SHP77 treated with DMSO at 0.1 percent for 48 hours (cell line): ENCODE results near the gene BEAN1.

Source experiments
- DNase-seq: peaks from one replicate; lab custom pipeline; 2025; lab: John Stamatoyannopoulos, UW

BEAN1 gene

DNA sequence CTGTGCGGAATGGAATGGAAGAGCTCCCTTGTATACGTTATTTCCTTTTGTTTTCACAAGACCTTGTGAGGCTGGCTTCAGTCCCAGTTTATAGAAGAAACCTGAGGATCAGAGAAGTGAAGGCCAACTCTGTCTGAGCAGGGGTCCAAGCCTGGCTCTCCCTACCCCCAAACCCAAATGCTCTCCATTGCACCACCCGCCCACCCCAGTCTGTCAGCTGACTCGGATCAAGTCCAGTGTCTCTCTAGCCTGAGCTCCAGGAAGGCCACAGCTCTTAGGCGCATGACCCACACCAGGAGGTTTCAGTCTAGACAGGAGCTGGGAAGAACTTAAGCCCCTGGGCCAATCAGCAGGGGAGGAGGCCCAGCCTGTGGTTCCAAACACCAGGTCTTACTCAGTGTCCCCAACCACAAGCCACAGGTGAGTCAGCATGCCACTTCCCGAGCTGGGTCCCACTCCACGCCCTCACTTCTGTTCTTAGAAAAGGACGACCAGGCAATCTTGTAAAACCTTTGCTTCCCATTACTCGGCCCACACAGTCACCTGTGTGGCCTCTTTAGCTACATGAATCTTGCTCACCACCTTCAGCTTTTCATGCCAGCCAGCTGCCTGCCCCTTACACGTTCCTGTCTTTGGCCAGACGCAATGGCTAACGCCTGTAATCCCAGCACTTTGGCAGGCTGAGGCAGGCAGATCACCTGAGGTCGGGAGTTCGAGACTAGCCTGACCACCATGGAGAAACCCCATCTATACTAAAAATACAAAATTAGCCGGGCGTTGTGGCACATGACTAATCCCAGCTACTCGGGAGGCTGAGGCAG, 95.1 kb downstream of the BEAN1 start:
- DNase-seq = no peak

DNA sequence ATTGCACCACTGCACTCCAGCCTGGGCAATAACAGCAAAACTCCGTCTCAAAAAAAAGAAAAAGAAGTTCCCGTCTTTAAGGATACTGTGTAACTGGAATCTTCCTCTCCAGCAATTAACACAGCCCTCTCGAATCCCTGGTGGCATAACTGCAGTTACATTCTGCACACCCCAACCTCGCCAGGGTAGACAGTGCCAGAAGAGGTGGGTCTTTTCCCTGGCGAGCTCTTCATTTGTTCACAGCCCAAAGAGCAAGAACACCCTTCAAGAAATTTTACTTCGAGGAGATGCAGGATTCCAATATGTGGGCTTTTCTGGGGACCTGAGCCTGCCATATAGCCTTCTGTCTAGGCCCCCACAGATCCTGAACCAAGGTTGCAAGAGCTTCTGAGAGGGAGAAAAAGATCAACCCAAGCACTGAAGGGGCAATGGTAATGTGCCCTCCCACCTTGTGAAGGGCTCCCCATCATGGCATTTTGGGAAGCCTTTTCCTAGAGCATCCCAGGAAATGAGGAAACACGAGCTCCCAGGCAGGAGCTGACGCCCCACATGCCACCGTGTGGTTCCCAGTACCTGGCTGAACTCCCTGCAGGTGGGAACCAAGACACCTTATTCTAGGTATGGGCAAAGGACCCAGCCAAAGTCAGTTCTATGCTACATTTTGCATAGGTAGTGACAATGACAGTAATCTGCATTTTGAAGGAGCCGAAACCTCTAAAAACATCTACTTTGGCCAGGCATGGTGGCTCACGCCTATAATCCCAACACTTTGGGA, 95.9 kb downstream of the BEAN1 start:
- no peak for DNase-seq

DNA sequence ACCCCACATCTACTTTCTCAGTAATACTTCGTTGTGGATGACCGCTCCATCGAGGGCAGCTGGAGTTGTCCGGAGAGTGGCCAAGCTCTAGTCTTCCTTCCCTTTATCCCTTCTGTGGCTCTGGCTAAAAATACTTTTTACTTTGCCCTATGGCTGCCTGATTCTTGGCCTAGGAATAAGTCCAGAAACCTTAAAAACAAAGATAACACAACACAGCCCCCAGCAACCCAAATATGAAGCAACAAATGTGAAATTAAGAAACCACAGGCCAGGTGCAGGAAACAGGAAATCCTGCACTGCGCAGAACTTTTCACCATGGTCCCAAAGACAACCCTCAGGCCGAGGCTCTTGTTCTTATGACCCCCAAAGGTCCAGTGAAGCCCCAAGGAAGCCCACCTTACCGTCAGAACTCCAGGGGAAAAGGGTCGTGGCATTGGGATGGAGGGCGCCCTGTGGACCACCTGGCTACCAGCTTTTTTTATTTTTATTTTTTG, 96.8 kb downstream of the BEAN1 start:
- DNase-seq = no peak

DNA sequence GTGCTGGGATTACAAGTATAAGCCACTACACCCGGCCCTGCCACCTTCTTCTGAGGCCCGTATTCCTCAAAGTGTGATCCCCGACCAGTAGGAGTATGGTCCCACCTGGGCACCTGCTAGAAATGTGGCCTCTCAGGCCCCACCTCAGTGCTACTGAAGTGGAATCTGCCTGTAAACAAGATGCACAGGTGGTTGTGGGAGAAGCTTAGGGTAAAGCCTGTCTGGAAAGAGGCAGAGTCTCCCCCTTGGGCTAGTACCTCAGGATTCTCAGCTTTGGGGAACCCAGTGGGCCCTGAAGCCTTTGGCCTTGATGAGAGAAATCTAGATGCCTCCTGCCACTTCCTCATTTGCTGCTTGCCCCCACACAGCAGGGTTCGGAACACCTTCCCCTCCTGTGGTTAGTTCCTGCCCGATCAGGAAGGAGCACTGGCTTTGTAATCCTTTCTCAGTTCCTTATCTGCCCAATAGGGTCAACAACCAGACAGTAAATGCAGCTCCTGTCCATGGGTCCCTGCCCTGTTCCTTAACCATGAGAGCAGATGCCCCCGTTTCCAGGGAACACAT, 97.6 kb downstream of the BEAN1 start:
- no peak for DNase-seq

DNA sequence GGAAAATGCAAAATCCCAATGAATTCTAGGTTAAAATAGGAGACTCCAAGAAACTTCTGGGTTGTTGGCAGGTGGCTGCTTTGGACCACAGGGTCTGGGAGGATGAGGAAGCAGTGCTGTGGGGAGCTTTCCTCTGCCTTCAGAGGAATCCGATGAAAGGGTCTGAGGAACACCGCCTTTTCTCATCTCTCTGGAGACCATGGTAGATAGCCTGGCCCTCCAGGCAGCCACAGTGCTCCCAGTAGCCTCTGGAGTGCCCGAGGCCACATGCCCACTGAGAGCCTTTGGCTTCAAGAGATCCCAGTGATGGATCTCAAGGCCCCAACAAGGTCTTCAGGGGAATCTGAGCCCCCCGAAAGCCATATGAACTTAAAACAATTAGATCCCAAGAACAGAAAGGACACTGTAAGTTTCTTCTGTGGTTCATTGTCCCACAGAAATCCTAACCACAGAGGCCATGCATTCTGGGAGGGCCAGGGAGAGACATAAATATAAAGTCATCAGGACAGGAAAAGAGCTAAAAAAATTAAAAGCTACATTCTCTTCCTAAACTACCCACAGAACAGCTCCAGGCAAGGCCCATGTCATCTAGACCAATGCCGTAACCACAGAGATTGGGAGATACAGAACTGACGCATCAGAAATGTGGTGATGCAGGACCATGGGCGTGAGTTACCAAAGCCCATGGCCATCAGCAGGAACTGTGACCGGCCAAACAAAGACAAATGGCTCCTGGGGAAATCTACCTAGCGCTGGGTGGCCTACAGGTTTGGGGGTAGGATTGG, 98.5 kb downstream of the BEAN1 start:
- no peak for DNase-seq

DNA sequence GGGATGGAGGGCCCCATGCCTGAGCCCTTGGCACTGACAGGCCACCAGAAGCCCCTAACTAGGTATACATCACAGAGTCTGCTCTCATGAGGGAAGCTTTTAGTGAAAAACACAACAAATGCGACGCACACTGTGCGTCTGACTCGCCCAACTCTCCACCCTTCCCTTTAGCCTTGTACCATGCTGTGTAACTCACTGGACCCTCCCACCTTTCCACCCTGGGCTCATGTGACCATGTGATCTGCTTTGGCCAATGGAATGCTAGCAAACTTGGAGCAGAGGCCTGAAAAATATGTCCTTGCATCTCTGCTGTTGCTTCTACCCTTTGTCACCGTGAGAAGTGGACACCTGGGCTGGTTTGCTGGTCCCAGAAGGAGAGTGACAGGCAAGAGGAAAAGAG, 101.2 kb downstream of the BEAN1 start:
- DNase-seq = no peak

DNA sequence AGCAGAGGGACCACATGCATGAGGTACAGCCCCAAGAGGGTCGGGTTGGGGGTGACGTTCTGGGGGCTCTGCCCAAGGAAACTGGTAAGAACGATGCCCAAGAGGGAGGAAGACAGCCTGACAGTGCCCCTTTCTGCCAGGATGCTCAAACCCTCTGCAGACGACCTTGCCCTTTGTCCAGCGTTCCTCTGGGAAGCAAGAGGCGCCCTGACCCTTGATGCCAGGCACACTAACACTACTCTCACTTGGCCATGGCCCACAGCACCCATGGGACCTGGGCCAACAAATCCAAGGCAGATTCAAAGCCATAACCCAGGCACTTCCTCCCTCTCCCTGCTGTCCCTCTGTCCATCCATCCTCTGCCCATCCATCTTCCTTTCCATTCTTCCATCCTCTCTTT, 102.4 kb downstream of the BEAN1 start:
- no peak for DNase-seq
